Measurements from ENCODE around the gene IGFBP5. TPM values are rescaled to one million over a fixed set of nuclear protein-coding genes. Genes with fewer than 3 reads are reported as not detected.
A peak's percentile ranks its signal among the peaks of the same experiment; 100 is the strongest.

Gene IGFBP5
- polyA plus RNA-seq, 3 donors = not detected

DNA sequence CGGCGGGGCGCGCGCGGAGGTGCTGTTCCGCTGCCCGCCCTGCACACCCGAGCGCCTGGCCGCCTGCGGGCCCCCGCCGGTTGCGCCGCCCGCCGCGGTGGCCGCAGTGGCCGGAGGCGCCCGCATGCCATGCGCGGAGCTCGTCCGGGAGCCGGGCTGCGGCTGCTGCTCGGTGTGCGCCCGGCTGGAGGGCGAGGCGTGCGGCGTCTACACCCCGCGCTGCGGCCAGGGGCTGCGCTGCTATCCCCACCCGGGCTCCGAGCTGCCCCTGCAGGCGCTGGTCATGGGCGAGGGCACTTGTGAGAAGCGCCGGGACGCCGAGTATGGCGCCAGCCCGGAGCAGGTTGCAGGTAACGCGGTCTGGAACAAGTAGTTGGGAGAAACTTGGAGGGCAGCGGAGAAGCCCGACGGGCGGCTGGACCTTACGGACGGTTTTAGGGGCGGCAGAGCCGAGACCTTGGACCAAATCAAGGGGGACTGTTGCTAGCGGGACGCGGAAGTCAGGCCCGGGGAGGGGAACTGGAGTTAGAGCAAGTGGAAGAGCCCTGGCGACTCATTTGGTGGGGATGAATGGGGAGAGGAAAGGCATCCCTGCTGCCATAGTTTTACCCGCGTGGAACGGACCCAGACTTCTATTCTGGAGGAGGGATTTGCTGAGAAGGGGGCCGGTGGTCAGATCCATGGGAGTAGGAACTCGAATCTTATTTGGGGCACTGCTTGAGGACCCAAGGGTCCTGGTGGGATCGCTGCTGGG is 61.6 kb downstream of the IGFBP5 start:
- Histone ChIP-seq H3K9ac (ENCODE audit: insufficient read depth, low read length, poor library complexity, severe bottlenecking) (no peak overlapping the region), H4K20me1 (ENCODE audit: insufficient read depth, low read length) (no peaks in the 10 kb centered on the region), H3K79me2 (ENCODE audit: insufficient read depth, low read length) (no peaks in the 10 kb centered on the region), H3K4me2 (replicated peaks; ENCODE audit: extremely low read depth, low read length, poor library complexity, severe bottlenecking) (peak overlapping the region; percentile 88), H2AFZ (ENCODE audit: insufficient read depth, low read depth, low read length, poor library complexity, severe bottlenecking) (peak overlapping the region; percentile 70), H3K36me3 (replicated peaks in 1 of 2; ENCODE audit: control insufficient read depth in 1 of 2, insufficient read depth in 2 of 2, low read length in 2 of 2) (no peaks in the 10 kb centered on the region), H3K27ac (ENCODE audit: low read depth in 1 of 2, low read length in 2 of 2) (no peak overlapping the region), H3K4me1 (ENCODE audit: control insufficient read depth in 1 of 2, insufficient read depth in 2 of 2, low read length in 2 of 2) (peaks cover 41 to 49% of the 10 kb centered on the region in 2 donors), H3K27me3 (ENCODE audit: control insufficient read depth in 2 of 2, insufficient read depth in 2 of 2, low read length in 2 of 2) (peaks cover 24 to 46% of the 10 kb centered on the region in 2 donors), H3K4me3 (replicated peaks in 1 of 3; ENCODE audit: low read depth in 2 of 3, low read length in 3 of 3) (peak overlapping the region; percentile 5 to 72 (median 9)), H3K9me3 (replicated peaks in 1 of 2; ENCODE audit: control insufficient read depth in 1 of 2, insufficient read depth in 1 of 2, low read length in 2 of 2) (no peaks in the 10 kb centered on the region)
- Mint-ChIP-seq H3K27ac (no peak overlapping the region), H3K27me3 (ENCODE audit: low read depth in 3 of 3) (peaks cover 49 to 72% (median 66%) of the 10 kb centered on the region in 3 donors), H3K36me3 (peaks cover 4 to 9% of the 10 kb centered on the region in 2 donors), H3K4me3 (peak overlapping the region; percentile 75 to 94), H3K4me1 (peaks cover 43% of the 10 kb centered on the region), H3K9me3 (peaks cover 0 to 21% (median 7%) of the 10 kb centered on the region in 7 donors)
- no peak for DNase-seq
- WGBS (ENCODE audit: insufficient coverage) = under 1% methylated on average over 71 of the region's 71 CpGs
- intact Hi-C loops (cut with micrococcal nuclease) = no loop called here
- TF ChIP-seq, protein P1, sequence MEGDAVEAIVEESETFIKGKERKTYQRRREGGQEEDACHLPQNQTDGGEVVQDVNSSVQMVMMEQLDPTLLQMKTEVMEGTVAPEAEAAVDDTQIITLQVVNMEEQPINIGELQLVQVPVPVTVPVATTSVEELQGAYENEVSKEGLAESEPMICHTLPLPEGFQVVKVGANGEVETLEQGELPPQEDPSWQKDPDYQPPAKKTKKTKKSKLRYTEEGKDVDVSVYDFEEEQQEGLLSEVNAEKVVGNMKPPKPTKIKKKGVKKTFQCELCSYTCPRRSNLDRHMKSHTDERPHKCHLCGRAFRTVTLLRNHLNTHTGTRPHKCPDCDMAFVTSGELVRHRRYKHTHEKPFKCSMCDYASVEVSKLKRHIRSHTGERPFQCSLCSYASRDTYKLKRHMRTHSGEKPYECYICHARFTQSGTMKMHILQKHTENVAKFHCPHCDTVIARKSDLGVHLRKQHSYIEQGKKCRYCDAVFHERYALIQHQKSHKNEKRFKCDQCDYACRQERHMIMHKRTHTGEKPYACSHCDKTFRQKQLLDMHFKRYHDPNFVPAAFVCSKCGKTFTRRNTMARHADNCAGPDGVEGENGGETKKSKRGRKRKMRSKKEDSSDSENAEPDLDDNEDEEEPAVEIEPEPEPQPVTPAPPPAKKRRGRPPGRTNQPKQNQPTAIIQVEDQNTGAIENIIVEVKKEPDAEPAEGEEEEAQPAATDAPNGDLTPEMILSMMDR (IDR thresholded peaks at IDR 0.05) = no peak

GRCh38 chr2:216632952-216633615 is 62.3 kb downstream of the IGFBP5 start, which contains the start of gene IGFBP2:
Gene IGFBP2, plus strand, starts transcription at chr2:216633420. Its CDS starts 104 bp downstream, at chr2:216633524.
- H3K9me3 ChIP-seq (replicated peaks in 1 of 2; ENCODE audit: control insufficient read depth in 1 of 2, insufficient read depth in 1 of 2, low read length in 2 of 2) = no peaks in the 10 kb centered on the region
- peaks cover 41 to 49% of the 10 kb centered on the region in 2 donors for H3K4me1 ChIP-seq (ENCODE audit: control insufficient read depth in 1 of 2, insufficient read depth in 2 of 2, low read length in 2 of 2)
- peak within 1 kb of the TSS; percentile 70 for H2AFZ ChIP-seq (ENCODE audit: insufficient read depth, low read depth, low read length, poor library complexity, severe bottlenecking)
- H4K20me1 ChIP-seq (ENCODE audit: insufficient read depth, low read length) = no peaks in the 10 kb centered on the region
- Mint-ChIP-seq H3K27me3 (ENCODE audit: low read depth in 3 of 3) (peaks cover 49 to 71% (median 70%) of the 10 kb centered on the region in 3 donors), H3K36me3 (peaks cover 4 to 9% of the 10 kb centered on the region in 2 donors), H3K4me1 (peaks cover 43% of the 10 kb centered on the region), H3K4me3 (peak within 1 kb of the TSS; percentile 77 to 94), H3K27ac (no peak within 1 kb of the TSS), H3K9me3 (peaks cover 0 to 21% (median 7%) of the 10 kb centered on the region in 7 donors)
- H3K36me3 ChIP-seq (replicated peaks in 1 of 2; ENCODE audit: control insufficient read depth in 1 of 2, insufficient read depth in 2 of 2, low read length in 2 of 2) = no peaks in the 10 kb centered on the region
- H3K4me3 ChIP-seq (replicated peaks in 1 of 3; ENCODE audit: low read depth in 2 of 3, low read length in 3 of 3) = peak within 1 kb of the TSS; percentile 5 to 72 (median 9)
- no peak for DNase-seq
- no peaks in the 10 kb centered on the region for H3K79me2 ChIP-seq (ENCODE audit: insufficient read depth, low read length)
- intact Hi-C loops (cut with micrococcal nuclease) = no loop called here
- under 1% methylated on average over 64 of the region's 70 CpGs for WGBS (ENCODE audit: insufficient coverage)
- H3K27me3 ChIP-seq (ENCODE audit: control insufficient read depth in 2 of 2, insufficient read depth in 2 of 2, low read length in 2 of 2) = peaks cover 24 to 46% of the 10 kb centered on the region in 2 donors
- no peak within 1 kb of the TSS for H3K27ac ChIP-seq (ENCODE audit: low read depth in 1 of 2, low read length in 2 of 2)
- no peak within 1 kb of the TSS for H3K9ac ChIP-seq (ENCODE audit: insufficient read depth, low read length, poor library complexity, severe bottlenecking)
- peak within 1 kb of the TSS; percentile 88 for H3K4me2 ChIP-seq (replicated peaks; ENCODE audit: extremely low read depth, low read length, poor library complexity, severe bottlenecking)
- TF ChIP-seq, protein P1 (IDR thresholded peaks at IDR 0.05) = no peak

All from CD14-positive monocyte (primary cell).